Choroid plexus epithelial cell (primary cell): ENCODE measurements around the gene SNRNP70.

Experiments used
- DNase-seq: peaks from one replicate; pipeline ENCODE4 v3.0.0-alpha.2; 2010; ENCODE audit warnings: low read depth
- H3K4me3 ChIP-seq: 2 replicates; pipeline ENCODE4 v1.5.1; 2011; ENCODE audit warnings: low read depth, mild to moderate bottlenecking, control low read depth, low read length, moderate library complexity
- CTCF ChIP-seq: conservative IDR thresholded peaks from 2 replicates; pipeline ENCODE4 v1.5.1; 2011; ENCODE audit warnings: low read depth, mild to moderate bottlenecking, control low read depth, inconsistent platforms, low read length, moderate library complexity

Gene SNRNP70

GRCh38 chr19:49113762-49114629 is 28.7 kb downstream of the SNRNP70 start, which contains the start of gene LIN7B:
Gene LIN7B (plus strand): TSS chr19:49114370. CDS start chr19:49114405, 35 bp downstream.
- TF ChIP-seq CTCF, result peak; percentile 3
- peak; percentile 54 for DNase-seq
- H3K4me3 ChIP-seq, result peak within 1 kb of the TSS; percentile 79

GRCh38 chr19:49114630-49115363 is 29.5 kb downstream of the SNRNP70 start:
- DNase-seq, result peak; percentile 66
- no peak for TF ChIP-seq CTCF
- peak overlapping the region; percentile 79 for H3K4me3 ChIP-seq

GRCh38 chr19:49116544-49116943 is 31.3 kb downstream of the SNRNP70 start:
- TF ChIP-seq CTCF, result no peak
- DNase-seq, result no peak
- H3K4me3 ChIP-seq, result no peak overlapping the region

GRCh38 chr19:49117677-49118564 is 32.7 kb downstream of the SNRNP70 start:
- H3K4me3 ChIP-seq, result peak overlapping the region; percentile 73
- no peak for DNase-seq
- no peak for TF ChIP-seq CTCF

GRCh38 chr19:49118565-49119410 is 33.5 kb downstream of the SNRNP70 start, which contains the start of gene C19orf73:
Gene C19orf73 (minus strand): TSS chr19:49119143. CDS start chr19:49119022, 121 bp downstream.
- no peak for TF ChIP-seq CTCF
- DNase-seq, result peak; percentile 96
- peak within 1 kb of the TSS; percentile 73 for H3K4me3 ChIP-seq
